NT2/D1 (cell line): Measurements from ENCODE around the gene NMUR2.

ENCODE experiments used
- SUZ12 ChIP-seq: IDR thresholded peaks from 2 replicates; pipeline ENCODE4 v1.6.1; 2011; ENCODE audit not compliant: insufficient read length, insufficient read depth; ENCODE audit errors: extremely low read depth
- YY1 ChIP-seq: IDR thresholded peaks from 2 replicates; pipeline ENCODE4 v1.6.1; 2011; ENCODE audit not compliant: insufficient read length, insufficient read depth
- ZNF274 ChIP-seq: IDR thresholded peaks from 2 replicates; pipeline ENCODE4 v1.6.1; 2011; ENCODE audit warnings: mild to moderate bottlenecking, low read depth, low read length

- TF ChIP-seq YY1 (no peak), SUZ12 (no peak), ZNF274 (no peak)
Measured at GRCh38 chr5:152374711-152375275, 30.3 kb downstream of the NMUR2 start.
